ENCODE results near the gene AQP2.

GRCh38 chr12:49923035-49923644 lies 27.4 kb upstream of the AQP2 start:
- TF ChIP-seq POLR2AphosphoS5 (IDR thresholded peaks at IDR 0.05; ENCODE audit: low read depth, low read length) (no peak), TAF1 (IDR thresholded peaks at IDR 0.05; ENCODE audit: borderline replicate concordance, insufficient read depth, low read length) (no peak), SIN3A (IDR thresholded peaks at IDR 0.05; ENCODE audit: borderline replicate concordance, insufficient read depth, low read length) (no peak), REST (IDR thresholded peaks at IDR 0.05; ENCODE audit: insufficient read depth in 1 of 2, low read depth in 2 of 2, low read length in 2 of 2) (no peak)

Data from PFSK-1 (cell line).